CD4-positive, alpha-beta T cell treated with Interleukin-15 for 1 hour (primary cell): ENCODE results near the gene SP100.
"Not testable (repeated sequence)": the region's sequence is repeated elsewhere in the genome, so short reads cannot be mapped to it uniquely, and the experiment has no call there.

Experiments
- DNase-seq: peaks from one replicate; pipeline ENCODE4 v3.0.0-alpha.2; 2020

Gene SP100

GRCh38 chr2:230471074-230471473, 55.1 kb downstream of the SP100 start:
- DNase-seq: no peak

- no peak for DNase-seq
Observed at GRCh38 chr2:230472621-230473018, 56.6 kb downstream of the SP100 start.

DNA sequence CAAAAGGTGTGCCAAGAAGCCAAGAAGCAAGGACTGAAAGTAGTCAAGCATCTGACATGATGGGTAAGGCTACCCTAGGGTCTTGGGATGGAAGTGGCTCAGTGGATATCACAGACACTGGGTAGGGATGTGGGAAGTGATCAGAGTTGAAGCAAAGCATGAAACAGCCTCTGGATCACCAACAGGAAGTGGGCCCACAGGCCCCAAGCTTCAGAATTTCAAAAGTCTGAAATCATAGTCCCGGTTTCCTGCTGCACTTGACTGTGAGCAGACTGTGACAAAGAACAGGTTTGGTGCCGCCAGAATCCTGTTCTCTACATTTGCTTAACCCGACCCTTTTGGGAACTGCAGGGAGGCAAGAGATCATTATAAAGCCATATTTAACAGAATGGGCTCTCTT, 57.4 kb downstream of the SP100 start:
- DNase-seq: no peak

- DNase-seq: no peak
Observed at GRCh38 chr2:230475143-230475542, 59.1 kb downstream of the SP100 start.

DNA sequence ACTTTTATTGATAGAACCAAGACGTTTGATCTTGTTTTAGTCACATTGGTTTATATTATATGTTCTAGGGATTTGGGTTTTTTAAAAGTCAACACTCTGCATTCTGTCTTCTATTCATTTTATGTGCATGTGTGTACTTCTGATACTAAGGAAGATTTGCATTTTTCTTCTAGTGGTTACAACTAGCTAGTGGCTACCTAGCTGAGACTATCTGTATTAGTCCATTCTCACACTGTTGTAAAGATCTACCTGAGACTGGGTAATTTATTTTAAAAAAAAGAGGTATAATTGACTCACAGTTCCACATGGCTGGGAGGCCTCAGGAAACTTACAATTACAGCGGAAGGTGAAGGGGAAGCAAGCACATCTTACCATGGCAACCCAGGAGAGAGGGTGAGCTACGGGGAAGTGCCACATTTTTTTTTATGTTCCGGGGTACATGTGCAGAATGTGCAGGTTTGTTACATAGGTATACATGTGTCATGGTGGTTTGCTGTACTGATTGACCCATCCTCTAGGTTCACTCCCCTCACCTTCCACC, 69.9 kb downstream of the SP100 start:
- DNase-seq: no peak

DNA sequence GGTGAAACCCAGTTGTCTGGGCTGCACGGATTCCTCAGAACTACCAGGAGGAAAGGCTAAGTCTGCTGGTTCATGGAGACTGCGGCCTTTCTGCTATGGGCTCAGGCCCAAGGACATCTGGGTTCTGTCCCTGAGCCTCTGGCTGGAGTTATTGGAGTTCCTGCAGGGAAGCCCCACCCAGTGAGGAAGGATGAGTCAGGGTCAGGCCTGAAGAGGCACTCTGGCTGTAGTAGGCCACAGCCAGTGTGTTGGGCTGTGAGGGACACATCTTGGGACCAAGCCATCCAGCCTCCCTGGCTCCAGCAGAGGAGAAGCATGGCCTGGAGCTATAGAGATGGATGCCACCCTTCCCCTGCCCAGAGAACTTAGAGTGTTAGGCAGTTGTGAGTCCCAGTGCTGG, 75.2 kb downstream of the SP100 start:
- not testable (repeated sequence) for DNase-seq

GRCh38 chr2:230492107-230492506, 76.1 kb downstream of the SP100 start:
- no peak for DNase-seq

- DNase-seq: no peak
Observed at GRCh38 chr2:230494980-230495379, 79.0 kb downstream of the SP100 start.

- no peak for DNase-seq
Observed at GRCh38 chr2:230496891-230497290, 80.9 kb downstream of the SP100 start.

GRCh38 chr2:230498506-230499107, 82.6 kb downstream of the SP100 start:
- DNase-seq: no peak

DNA sequence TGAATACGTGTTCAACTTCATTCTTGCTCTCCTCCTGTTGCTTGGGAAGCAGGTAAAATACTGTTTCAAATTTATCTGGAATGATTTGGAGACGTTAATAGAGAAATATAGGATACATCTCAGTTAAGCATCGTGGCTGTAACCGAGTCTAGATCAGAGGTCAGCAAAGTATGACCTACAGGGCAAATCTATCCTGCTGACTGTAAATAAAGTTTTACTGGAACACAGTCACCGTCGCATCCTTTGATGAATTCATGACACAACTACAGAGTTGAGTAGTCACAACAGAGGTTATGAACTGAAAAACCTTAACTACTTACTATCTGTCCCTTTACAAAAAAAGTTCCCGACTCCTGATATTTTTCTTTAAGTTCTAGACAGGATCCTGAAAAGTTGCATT, 86.6 kb downstream of the SP100 start:
- DNase-seq: no peak

DNA sequence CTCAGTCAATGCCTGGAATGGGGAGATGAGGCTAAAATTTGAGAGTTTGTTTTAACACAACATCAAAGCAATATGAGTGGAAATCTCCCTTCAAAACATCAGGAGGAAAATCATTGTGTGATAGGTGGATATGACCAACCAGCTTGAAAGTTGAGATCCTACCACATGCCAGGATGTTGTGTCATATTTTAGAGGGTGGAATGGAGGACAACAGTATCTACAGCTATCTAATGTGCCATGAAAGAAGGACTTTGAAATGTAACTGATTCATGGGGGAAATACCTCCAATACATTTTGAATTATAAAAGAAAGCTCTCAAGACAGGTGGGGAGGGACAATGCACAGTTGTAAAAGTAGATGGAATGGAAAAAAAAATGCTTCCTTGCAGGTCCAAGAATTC, 87.8 kb downstream of the SP100 start:
- no peak for DNase-seq

- no peak for DNase-seq
Observed at GRCh38 chr2:230505162-230505561, 89.2 kb downstream of the SP100 start.

DNA sequence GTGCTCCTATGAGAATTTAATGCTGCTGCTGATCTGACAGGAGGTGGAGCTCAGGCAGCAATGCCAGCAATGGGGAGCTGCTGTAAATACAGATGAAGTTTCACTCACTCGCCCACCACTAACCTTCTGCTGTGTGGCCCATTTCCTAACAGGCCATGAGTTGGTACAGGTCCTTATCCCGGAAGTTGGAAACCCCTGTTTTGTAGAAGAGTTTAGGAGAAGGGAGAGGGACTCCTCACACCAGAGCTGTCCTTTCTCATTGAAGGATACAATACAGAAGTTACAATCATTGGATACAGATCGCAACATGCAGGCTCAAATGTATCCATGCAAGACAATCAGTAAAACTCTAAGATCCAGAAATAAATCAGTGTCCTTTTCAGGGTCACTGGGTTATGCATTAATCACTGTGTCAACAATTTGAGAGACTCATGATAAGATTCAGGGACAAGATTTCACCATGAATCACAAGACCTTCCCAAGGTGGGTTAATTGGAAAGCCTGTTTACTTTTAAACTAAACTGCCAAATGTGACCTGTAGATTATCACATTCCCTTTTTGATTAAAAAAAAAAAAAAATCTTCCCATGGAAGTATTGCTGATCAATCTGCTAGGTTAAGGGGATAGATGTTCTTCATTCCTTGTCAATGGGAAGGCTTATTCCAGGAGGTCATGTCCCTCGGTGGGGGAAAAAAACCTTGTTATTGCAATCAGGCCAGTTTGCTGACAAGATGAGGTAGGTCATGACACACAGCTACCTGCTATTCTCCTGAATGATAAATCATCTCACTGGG, 97.2 kb downstream of the SP100 start:
- DNase-seq: no peak

DNA sequence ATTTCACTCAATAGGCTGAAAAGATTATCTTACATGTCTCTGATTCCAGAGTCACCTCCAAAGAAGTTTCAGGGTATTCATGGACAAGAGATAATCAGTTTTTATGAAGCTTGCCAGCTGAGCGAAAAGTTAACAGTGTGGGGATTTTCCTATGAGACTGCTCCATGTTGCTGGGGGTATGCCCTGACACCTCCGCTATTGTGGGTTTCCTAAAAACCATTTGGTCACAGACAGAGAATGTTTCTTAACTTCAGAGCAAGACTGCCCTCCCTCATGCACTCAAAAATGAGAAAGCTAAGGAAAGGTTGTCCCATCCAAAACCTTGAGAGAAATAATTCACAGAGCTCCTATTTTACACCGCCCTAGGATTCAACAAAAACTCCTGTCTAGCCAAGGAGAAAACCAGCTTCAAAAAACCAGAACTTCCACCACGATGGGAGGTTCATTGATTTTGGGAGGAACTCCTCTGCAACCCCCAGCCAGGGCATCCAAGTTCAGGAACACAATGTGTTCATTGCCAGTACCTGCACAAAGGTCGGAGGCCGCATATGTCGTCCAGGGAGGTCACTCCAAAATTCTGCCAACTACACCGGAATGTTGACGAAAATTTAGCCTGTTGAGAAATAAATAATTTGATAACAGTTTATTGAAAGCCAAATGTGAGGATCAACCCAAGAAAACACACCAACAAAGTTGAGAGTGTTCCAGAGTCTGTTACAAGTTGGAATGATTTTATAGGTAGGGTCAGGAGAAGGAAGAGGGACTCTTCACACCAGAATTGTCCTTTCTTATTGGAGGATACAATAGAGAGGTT, 104.3 kb downstream of the SP100 start:
- no peak for DNase-seq

GRCh38 chr2:230520875-230521155, 104.8 kb downstream of the SP100 start:
- DNase-seq: no peak

DNA sequence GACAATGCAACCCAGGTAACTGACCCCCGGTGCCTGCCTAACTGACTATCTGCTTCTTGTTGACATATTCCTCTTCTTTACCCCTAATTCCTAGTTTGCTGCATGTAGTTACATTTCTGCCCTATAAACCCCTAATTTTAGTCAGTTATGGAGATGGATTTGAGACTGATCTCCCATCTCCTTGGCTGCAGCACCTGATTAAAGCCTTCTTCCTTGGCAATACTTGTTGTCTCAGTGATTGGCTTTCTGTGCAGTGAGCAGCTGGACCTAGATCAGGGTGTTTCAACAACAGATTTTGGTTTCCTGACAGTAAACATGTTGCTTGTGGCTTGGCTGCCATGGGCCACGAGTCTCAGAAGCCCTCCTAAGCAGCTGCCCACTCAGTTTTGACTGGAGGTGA, 105.4 kb downstream of the SP100 start:
- no peak for DNase-seq

DNA sequence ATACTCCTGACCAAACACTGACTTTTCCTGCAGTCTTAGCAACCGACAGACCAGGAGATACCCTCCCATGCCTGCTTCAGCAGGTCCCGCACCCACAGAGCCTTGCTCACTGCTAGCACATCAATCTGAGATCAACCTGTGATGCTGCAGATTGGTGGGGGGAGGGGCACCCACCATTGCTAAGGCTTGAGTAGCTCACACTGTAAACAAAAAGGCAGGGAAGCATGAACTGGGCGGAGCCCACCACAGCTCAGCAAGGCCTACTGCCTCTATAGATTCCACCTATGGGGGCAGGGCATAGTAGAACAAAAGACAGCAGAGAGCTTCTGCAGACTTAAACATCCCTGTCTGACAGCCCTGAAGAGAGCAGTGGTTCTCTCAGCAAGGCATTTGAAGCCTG, 109.7 kb downstream of the SP100 start:
- DNase-seq: peak; percentile 38

- DNase-seq: no peak
Observed at GRCh38 chr2:230537531-230537976, 121.6 kb downstream of the SP100 start.

- DNase-seq: no peak
Observed at GRCh38 chr2:230540332-230540731, 124.3 kb downstream of the SP100 start.

DNA sequence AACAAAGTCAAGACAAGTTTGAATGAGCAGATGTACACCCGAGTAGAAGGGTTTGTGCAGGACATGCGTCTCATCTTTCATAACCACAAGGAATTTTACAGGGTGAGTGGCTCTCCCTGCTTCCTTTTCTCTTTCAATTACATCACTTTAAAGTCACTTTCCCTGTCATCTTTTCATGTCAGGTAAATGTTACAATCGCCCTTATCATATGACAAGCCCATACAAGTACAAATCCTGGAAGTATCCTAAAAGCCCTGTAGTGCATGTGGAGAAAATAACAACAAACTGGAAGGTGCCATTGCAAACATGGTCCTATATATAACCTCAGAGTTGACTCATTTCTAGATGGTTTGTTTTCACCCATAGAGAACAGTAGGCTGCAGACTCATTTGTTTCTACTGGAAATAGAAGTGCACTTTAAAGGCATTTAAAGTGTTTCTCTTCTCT, 126.0 kb downstream of the SP100 start:
- DNase-seq: no peak

- DNase-seq: no peak
Observed at GRCh38 chr2:230542751-230543150, 126.8 kb downstream of the SP100 start.

GRCh38 chr2:230552181-230552580, 136.2 kb downstream of the SP100 start:
- no peak for DNase-seq

- DNase-seq: no peak
Observed at GRCh38 chr2:230557065-230557464, 141.1 kb downstream of the SP100 start.
